Prostate gland (tissue), 2 donors: ENCODE measurements around the gene MICAL3. TPM values are rescaled to one million over a fixed set of nuclear protein-coding genes. Genes with fewer than 3 reads are reported as not detected.

ENCODE experiments used
- DNase-seq: peaks from one replicate; pipeline ENCODE4 v3.0.0-alpha.2; 2019; ENCODE audit warnings: low spot score
- H3K27ac ChIP-seq, 2 donors: fragments of 200-600 bp; sonication (generic); 2 replicates each; pipeline ENCODE4 v1.5.1; 2017 to 2019
- H3K27me3 ChIP-seq: fragments of 200-600 bp; sonication (generic); replicated peaks from 2 replicates; pipeline ENCODE4 v1.5.1; 2019; ENCODE audit not compliant: insufficient read depth
- H3K36me3 ChIP-seq, 2 donors: fragments of 200-600 bp; sonication (generic); 1 replicate in 1 of 2; 2 replicates in 1 of 2; pipeline versions ENCODE4 v1.5.1 to v1.8.1; 2017 to 2019
- H3K4me1 ChIP-seq: fragments of 200-600 bp; sonication (generic); replicated peaks from 2 replicates; pipeline ENCODE4 v1.5.1; 2019
- H3K4me3 ChIP-seq, 2 donors: fragments of 200-600 bp; sonication (generic); 2 replicates each; pipeline ENCODE4 v1.5.1; 2017 to 2019
- H3K9me3 ChIP-seq: fragments of 200-600 bp; sonication (generic); 2 replicates; pipeline ENCODE4 v1.5.1; 2017
- CTCF ChIP-seq, 4 experiments: fragments of 200-600 bp in 2 of 4; fragments of 450-650 bp in 2 of 4; sonication (generic) in 2 of 4; IDR thresholded peaks; 1 replicate in 3 of 4; 2 replicates in 1 of 4; pipeline ENCODE4 v1.5.1; 2016 to 2019; ENCODE audit warnings: antibody characterized with exemption in 4 of 4, mild to moderate bottlenecking in 2 of 4, moderate library complexity in 2 of 4
- POLR2A ChIP-seq: fragments of 450-650 bp; IDR thresholded peaks from one replicate; pipeline ENCODE4 v1.6.1; 2016; ENCODE audit warnings: antibody characterized with exemption, mild to moderate bottlenecking
- POLR2AphosphoS5 ChIP-seq: sonication (generic); formaldehyde crosslinking; IDR thresholded peaks from one replicate; pipeline ENCODE4 v1.6.1; 2017; ENCODE audit warnings: antibody characterized with exemption
- WGBS: methylation state at CpG from one replicate; pipeline ENCODE4 v1.1.5; 2018; 5-methylcytosine and 5-hydroxymethylcytosine counted together
- intact Hi-C: fragments of 100-400 bp; cut with DNase I; formaldehyde crosslinking; loops from one replicate; pipeline ENCODE4 v1.14.2; 2022
- total RNA-seq, 2 donors: library from RNA; depleted of rRNA; stranded (reverse); fragments of >200 nt; gene quantifications; one replicate each; pipeline ENCODE4 v1.1.0, GENCODE V29; 2016

MICAL3 gene
- total RNA-seq, 2 donors from 2014 or later = 58.6 to 78.7 TPM

GRCh38 chr22:17783773-17784480 is 240.4 kb downstream of the MICAL3 start:
- Histone ChIP-seq H3K4me3 (no peak overlapping the region), H3K4me1 (no peaks in the 10 kb centered on the region), H3K9me3 (no peaks in the 10 kb centered on the region), H3K27me3 (no peaks in the 10 kb centered on the region), H3K36me3 (no peaks in the 10 kb centered on the region), H3K27ac (no peak overlapping the region)
- DNase-seq = no peak
- TF ChIP-seq CTCF (IDR thresholded peaks at IDR 0.05) = no peak
- no peak for TF ChIP-seq POLR2AphosphoS5
- no peak for TF ChIP-seq POLR2A
- 73% methylated on average over 18 of the region's 18 CpGs for WGBS
- intact Hi-C loops = loop anchor here (10.0 kb wide), 1 partner anchor 219 kb away; the partner anchor contains the start of gene SLC25A18

DNA sequence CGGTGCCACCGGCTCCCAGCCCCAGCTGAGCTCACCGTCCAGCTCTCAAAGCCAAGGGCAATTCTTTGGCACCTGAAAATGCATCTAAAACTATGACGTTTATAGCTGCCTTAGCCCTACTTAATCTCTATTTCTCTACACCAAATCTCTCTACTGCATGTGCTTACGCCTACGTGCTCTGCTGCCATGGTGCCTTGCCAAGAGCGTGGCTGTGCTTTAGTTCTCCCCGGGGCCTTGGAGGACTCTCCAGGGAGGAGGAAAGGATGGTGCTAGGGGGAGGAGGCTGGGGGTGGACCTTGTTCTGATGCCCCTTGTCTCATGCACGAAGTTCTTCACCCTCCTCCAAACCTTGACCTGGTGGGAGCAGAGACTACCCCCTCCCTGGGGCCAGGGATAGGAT is 241.0 kb downstream of the MICAL3 start:
- Histone ChIP-seq H3K9me3 (no peaks in the 10 kb centered on the region), H3K27me3 (no peaks in the 10 kb centered on the region), H3K4me3 (no peak overlapping the region), H3K4me1 (no peaks in the 10 kb centered on the region), H3K27ac (no peak overlapping the region), H3K36me3 (no peaks in the 10 kb centered on the region)
- WGBS = 48% methylated on average over 9 of the region's 9 CpGs
- DNase-seq = no peak
- intact Hi-C loops = loop anchor here (10.0 kb wide), 1 partner anchor 219 kb away; the partner anchor contains the start of gene SLC25A18
- no peak for TF ChIP-seq POLR2A
- TF ChIP-seq POLR2AphosphoS5 = no peak
- TF ChIP-seq CTCF (IDR thresholded peaks at IDR 0.05) = no peak

DNA sequence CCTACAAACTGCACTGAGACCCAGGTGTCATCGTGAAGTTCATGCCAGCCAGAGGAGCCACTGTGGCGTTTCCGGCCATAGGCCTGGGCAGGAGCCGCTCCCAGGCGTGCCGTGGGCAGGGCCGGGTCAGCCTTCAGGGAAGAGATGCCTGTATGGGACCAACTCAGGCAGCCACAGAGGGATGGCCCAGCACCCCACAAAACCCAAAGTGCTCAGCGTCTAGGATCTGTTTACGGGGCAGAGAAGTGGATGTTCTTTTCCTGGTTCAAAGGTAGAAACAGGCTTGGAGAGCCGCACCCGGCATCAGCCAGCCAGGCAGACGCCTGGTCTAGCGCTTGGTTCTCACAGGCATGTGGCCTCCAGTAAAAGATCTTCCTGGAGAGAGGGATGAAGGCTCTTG is 241.7 kb downstream of the MICAL3 start:
- no peak overlapping the region for H3K27ac ChIP-seq
- TF ChIP-seq CTCF (IDR thresholded peaks at IDR 0.05) = no peak
- TF ChIP-seq POLR2A = no peak
- TF ChIP-seq POLR2AphosphoS5 = no peak
- no peaks in the 10 kb centered on the region for H3K9me3 ChIP-seq
- H3K36me3 ChIP-seq = no peaks in the 10 kb centered on the region
- 92% methylated on average over 13 of the region's 13 CpGs for WGBS
- DNase-seq = no peak
- H3K27me3 ChIP-seq = no peaks in the 10 kb centered on the region
- H3K4me1 ChIP-seq = no peaks in the 10 kb centered on the region
- H3K4me3 ChIP-seq = no peak overlapping the region
- intact Hi-C loops = loop anchor here (10.0 kb wide), 1 partner anchor 218 kb away; the partner anchor contains the start of gene SLC25A18

DNA sequence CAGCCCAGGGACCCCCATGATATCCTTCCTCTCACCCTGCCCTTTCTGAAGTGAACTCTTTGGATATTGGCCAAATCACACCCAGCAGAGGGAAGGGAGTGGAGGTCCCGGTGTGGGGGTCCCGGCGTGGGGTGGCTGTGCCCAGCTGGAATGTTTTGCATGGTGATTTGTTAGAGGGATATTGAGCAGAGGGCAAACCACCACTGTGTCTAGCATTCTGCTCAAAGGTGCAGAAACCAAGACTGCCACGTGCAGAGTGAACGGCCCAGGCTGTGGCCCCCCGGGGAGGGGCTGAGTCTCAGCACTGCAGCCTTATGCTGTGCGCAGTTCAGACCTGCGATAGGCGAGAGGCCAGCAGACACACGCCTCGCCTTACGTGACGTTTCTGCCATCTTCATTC is 242.2 kb downstream of the MICAL3 start:
- WGBS = 93% methylated on average over 10 of the region's 13 CpGs
- DNase-seq = no peak
- H3K27me3 ChIP-seq = no peaks in the 10 kb centered on the region
- H3K27ac ChIP-seq = no peak overlapping the region
- no peaks in the 10 kb centered on the region for H3K36me3 ChIP-seq
- H3K4me1 ChIP-seq = no peaks in the 10 kb centered on the region
- no peak overlapping the region for H3K4me3 ChIP-seq
- TF ChIP-seq POLR2A (no peak), CTCF (IDR thresholded peaks at IDR 0.05) (no peak), POLR2AphosphoS5 (no peak)
- intact Hi-C loops = loop anchor here (10.0 kb wide), 1 partner anchor 217 kb away; the partner anchor contains the start of gene SLC25A18
- no peaks in the 10 kb centered on the region for H3K9me3 ChIP-seq
